NCI-H1417 (cell line): ENCODE data around the gene NXPH1.
"Not testable (repeated sequence)": the region's sequence is repeated elsewhere in the genome, so short reads cannot be mapped to it uniquely, and the experiment has no call there.

Experiments used
- DNase-seq, 3 experiments: peaks; one replicate each; lab custom pipeline; 2025; lab: John Stamatoyannopoulos, UW

NXPH1 gene

GRCh38 chr7:8714791-8715190, 281.4 kb downstream of the NXPH1 start:
- no peak for DNase-seq

- DNase-seq: peak in 1 of 3 experiments; percentile 47
Observed at GRCh38 chr7:8719102-8719501, 285.7 kb downstream of the NXPH1 start.

- peak; percentile 65 to 87 (median 66) for DNase-seq
Observed at GRCh38 chr7:8724080-8724718, 290.8 kb downstream of the NXPH1 start.

- DNase-seq: not testable (repeated sequence)
Observed at GRCh38 chr7:8731756-8732155, 298.3 kb downstream of the NXPH1 start.

- no peak for DNase-seq
Observed at GRCh38 chr7:8739837-8740236, 306.4 kb downstream of the NXPH1 start.

GRCh38 chr7:8742837-8743236, 309.4 kb downstream of the NXPH1 start:
- no peak for DNase-seq

- DNase-seq: no peak
Observed at GRCh38 chr7:8747338-8747737, 313.9 kb downstream of the NXPH1 start.

- peak in 2 of 3 experiments; percentile 6 to 31 for DNase-seq
Observed at GRCh38 chr7:8751557-8752231, 318.3 kb downstream of the NXPH1 start.

- DNase-seq: no peak
Observed at GRCh38 chr7:8753355-8753754, 319.9 kb downstream of the NXPH1 start.

- peak in 1 of 3 experiments; percentile 37 for DNase-seq
Observed at GRCh38 chr7:8761731-8762130, 328.3 kb downstream of the NXPH1 start.

GRCh38 chr7:8762803-8763202, 329.4 kb downstream of the NXPH1 start:
- DNase-seq: peak in 2 of 3 experiments; percentile 9 to 53

- DNase-seq: no peak
Observed at GRCh38 chr7:8765374-8765773, 332.0 kb downstream of the NXPH1 start.

- no peak for DNase-seq
Observed at GRCh38 chr7:8773518-8773917, 340.1 kb downstream of the NXPH1 start.

- no peak for DNase-seq
Observed at GRCh38 chr7:8778459-8778858, 345.1 kb downstream of the NXPH1 start.

- DNase-seq: peak in 1 of 3 experiments; percentile 15
Observed at GRCh38 chr7:8781166-8781565, 347.8 kb downstream of the NXPH1 start.

- no peak for DNase-seq
Observed at GRCh38 chr7:8783229-8783628, 349.8 kb downstream of the NXPH1 start.

GRCh38 chr7:8785081-8785480, 351.7 kb downstream of the NXPH1 start:
- DNase-seq: no peak

- no peak for DNase-seq
Observed at GRCh38 chr7:8800986-8801385, 367.6 kb downstream of the NXPH1 start.
